ENCODE measurements around the gene MMP28.

MMP28 gene

GRCh38 chr17:35809855-35810461, 14.5 kb upstream of the MMP28 start:
- DNase-seq (ENCODE audit: extremely low read depth, low read depth) = no peak
- TF ChIP-seq, protein P1, sequence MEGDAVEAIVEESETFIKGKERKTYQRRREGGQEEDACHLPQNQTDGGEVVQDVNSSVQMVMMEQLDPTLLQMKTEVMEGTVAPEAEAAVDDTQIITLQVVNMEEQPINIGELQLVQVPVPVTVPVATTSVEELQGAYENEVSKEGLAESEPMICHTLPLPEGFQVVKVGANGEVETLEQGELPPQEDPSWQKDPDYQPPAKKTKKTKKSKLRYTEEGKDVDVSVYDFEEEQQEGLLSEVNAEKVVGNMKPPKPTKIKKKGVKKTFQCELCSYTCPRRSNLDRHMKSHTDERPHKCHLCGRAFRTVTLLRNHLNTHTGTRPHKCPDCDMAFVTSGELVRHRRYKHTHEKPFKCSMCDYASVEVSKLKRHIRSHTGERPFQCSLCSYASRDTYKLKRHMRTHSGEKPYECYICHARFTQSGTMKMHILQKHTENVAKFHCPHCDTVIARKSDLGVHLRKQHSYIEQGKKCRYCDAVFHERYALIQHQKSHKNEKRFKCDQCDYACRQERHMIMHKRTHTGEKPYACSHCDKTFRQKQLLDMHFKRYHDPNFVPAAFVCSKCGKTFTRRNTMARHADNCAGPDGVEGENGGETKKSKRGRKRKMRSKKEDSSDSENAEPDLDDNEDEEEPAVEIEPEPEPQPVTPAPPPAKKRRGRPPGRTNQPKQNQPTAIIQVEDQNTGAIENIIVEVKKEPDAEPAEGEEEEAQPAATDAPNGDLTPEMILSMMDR (IDR thresholded peaks at IDR 0.05; ENCODE audit: low read depth, low read length, missing control alignments) = no peak
- peak overlapping the region; percentile 96 for H3K4me3 ChIP-seq (replicated peaks; ENCODE audit: low read depth, low read length)

GRCh38 chr17:35808962-35809854, 13.8 kb upstream of the MMP28 start, which contains the start of gene TAF15:
Gene TAF15, plus strand, starts transcription at chr17:35809484. Its CDS starts 86 bp downstream, at chr17:35809570.
- peak; percentile 97 for DNase-seq (ENCODE audit: extremely low read depth, low read depth)
- TF ChIP-seq, protein P1 (IDR thresholded peaks at IDR 0.05; ENCODE audit: low read depth, low read length, missing control alignments) = peak; percentile 80

DNA sequence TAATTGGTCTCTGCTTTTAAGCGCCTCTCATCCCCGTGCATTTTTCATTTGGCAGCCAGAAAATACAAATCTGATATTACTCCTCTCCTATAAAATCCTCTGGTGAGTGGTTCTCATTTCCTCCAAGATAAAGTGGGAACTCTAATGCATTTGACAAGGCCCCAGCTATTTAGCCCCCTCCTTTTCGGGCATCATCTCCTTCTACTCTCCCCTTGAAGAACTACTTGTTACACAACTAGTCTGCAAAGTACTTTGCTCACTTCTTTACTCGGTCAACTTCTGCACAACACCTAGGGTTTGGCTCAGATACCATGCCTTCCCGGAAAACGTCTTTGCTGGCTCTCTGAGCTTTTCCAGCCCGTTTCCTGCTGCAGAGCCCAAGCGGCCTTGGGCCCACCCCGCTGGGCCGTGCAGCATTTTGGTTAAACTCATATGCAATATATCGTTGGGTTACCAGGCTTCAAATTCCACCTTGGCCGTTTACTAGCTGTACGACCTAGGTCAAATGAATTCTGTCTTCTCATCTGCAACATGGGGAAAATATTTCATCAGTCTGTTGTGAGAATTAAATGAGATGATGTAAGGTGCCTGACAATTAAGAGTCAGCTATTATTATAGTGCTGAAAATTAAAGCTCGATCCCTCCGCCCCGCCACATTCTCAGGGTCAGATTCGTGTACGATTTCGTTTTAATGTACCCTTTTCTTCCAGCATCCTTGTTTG, 13.0 kb upstream of the MMP28 start:
- peak overlapping the region; percentile 96 for H3K4me3 ChIP-seq (replicated peaks; ENCODE audit: low read depth, low read length)
- no peak for DNase-seq (ENCODE audit: extremely low read depth, low read depth)
- TF ChIP-seq, protein P1 (IDR thresholded peaks at IDR 0.05; ENCODE audit: low read depth, low read length, missing control alignments) = no peak

More at GRCh38 chr17:35808962-35809854, 13.8 kb upstream of the MMP28 start, which contains the start of gene TAF15:
- H3K4me3 ChIP-seq (replicated peaks; ENCODE audit: low read depth, low read length) = peak within 1 kb of the TSS; percentile 96

GRCh38 chr17:35807371-35808144, 12.1 kb upstream of the MMP28 start:
- TF ChIP-seq, protein P1 (IDR thresholded peaks at IDR 0.05; ENCODE audit: low read depth, low read length, missing control alignments) = no peak
- H3K4me3 ChIP-seq (replicated peaks; ENCODE audit: low read depth, low read length) = no peak overlapping the region
- no peak for DNase-seq (ENCODE audit: extremely low read depth, low read depth)

GRCh38 chr17:35804658-35805192, 9.3 kb upstream of the MMP28 start:
- TF ChIP-seq, protein P1 (IDR thresholded peaks at IDR 0.05; ENCODE audit: low read depth, low read length, missing control alignments) = peak; percentile 94
- no peak overlapping the region for H3K4me3 ChIP-seq (replicated peaks; ENCODE audit: low read depth, low read length)
- peak; percentile 89 for DNase-seq (ENCODE audit: extremely low read depth, low read depth)
